K562 (cell line): ENCODE data around the gene BEND6. TPM values are rescaled to one million over a fixed set of nuclear protein-coding genes. Genes with fewer than 3 reads are reported as not detected.

ENCODE experiments used
- ATAC-seq: fragments of 200-7000 bp; cut with Tn5 transposase; 3 replicates; pipeline ENCODE4 v1.9.1; 2020; ENCODE audit warnings: moderate library complexity
- BruUV-seq: library from RNA; stranded (reverse); fragments of 400-500 nt; replicated peaks from 2 replicates; lab custom pipeline; 2021; lab: Mats Ljungman, UMichigan
- CTCF ChIA-PET: fragments of 300-600 bp; formaldehyde crosslinking; extraction: SDS; loops from one replicate; lab custom pipeline; 2021; ENCODE audit warnings: low intra/inter-chr PET ratio; lab: Yijun Ruan, JAX
- POLR2A ChIA-PET: fragments of 300-600, 350-650 bp; sonication (Branson Sonifier 250); formaldehyde crosslinking; extraction: SDS; loops from one replicate; lab custom pipeline; 2021; ENCODE audit warnings: antibody characterized with exemption, inconsistent platforms; lab: Yijun Ruan, JAX
- DNase-seq, 4 experiments: peaks; one replicate each; pipeline versions ENCODE4 v3.0.0 to v3.0.0-alpha.2; 2011 to 2018; ENCODE audit warnings: low spot score in 3 of 4, mixed read lengths in 3 of 4; ENCODE audit errors: extremely low read depth in 1 of 4
- FAIRE-seq: peaks from 2 replicates; lab custom pipeline; 2011; peaks lifted over from hg19 to GRCh38; lab: Jason Lieb, UNC
- H2AFZ ChIP-seq: 2 replicates; pipeline ENCODE4 v1.6.0; 2011; ENCODE audit warnings: low read depth, low read length, control low read depth, inconsistent platforms
- H3K27ac ChIP-seq: fragments of 200-600 bp; 3 replicates; pipeline ENCODE4 v1.8.0; 2011; ENCODE audit warnings: low read depth, mild to moderate bottlenecking, control low read depth, inconsistent platforms, low read length, moderate library complexity, mixed read lengths; ENCODE audit errors: extremely low read depth
- H3K27me3 ChIP-seq, 2 experiments: fragments of 300-600 bp in 1 of 2; 2 replicates in 1 of 2; 3 replicates in 1 of 2; pipeline versions ENCODE4 v1.6.0 to v1.8.0; 2011; ENCODE audit warnings: inconsistent platforms in 2 of 2, low read length in 2 of 2, mild to moderate bottlenecking in 1 of 2, mixed read lengths in 1 of 2, moderate library complexity in 1 of 2; ENCODE audit not compliant: control insufficient read depth in 2 of 2, insufficient read depth in 2 of 2
- H3K36me3 ChIP-seq: fragments of 300-600 bp; 3 replicates; pipeline ENCODE4 v1.8.0; 2011; ENCODE audit warnings: mild to moderate bottlenecking, low read length, inconsistent platforms; ENCODE audit not compliant: control insufficient read depth, insufficient read depth
- H3K4me1 ChIP-seq, 2 experiments: fragments of 200-600 bp in 1 of 2; replicated peaks in 1 of 2; 2 replicates in 1 of 2; 3 replicates in 1 of 2; pipeline versions ENCODE4 v1.5.1 to v1.8.0; 2011; ENCODE audit warnings: inconsistent platforms in 2 of 2, low read length in 2 of 2, mild to moderate bottlenecking in 1 of 2, mixed read lengths in 1 of 2, moderate library complexity in 1 of 2; ENCODE audit not compliant: control insufficient read depth in 2 of 2, insufficient read depth in 2 of 2
- H3K4me2 ChIP-seq: 2 replicates; pipeline ENCODE4 v1.6.1; 2011; ENCODE audit warnings: low read length, control low read depth, inconsistent platforms, mixed read lengths; ENCODE audit not compliant: insufficient read depth
- H3K4me3 ChIP-seq: fragments of 200-600 bp; sonication (generic), shearing (Covaris generic); 2 replicates; pipeline ENCODE4 v1.5.1; 2016; ENCODE audit warnings: control low read depth, inconsistent platforms
- H3K79me2 ChIP-seq: fragments of 200-600 bp; 3 replicates; pipeline ENCODE4 v1.8.0; 2011; ENCODE audit warnings: low read length, inconsistent platforms; ENCODE audit not compliant: control insufficient read depth, insufficient read depth
- H3K9ac ChIP-seq, 2 experiments: 2 replicates each; pipeline versions ENCODE4 v1.6.0 to v1.6.1; 2011; ENCODE audit warnings: low read depth in 2 of 2, low read length in 2 of 2, control low read depth in 1 of 2, inconsistent platforms in 1 of 2, mild to moderate bottlenecking in 1 of 2, mixed read lengths in 1 of 2; ENCODE audit not compliant: insufficient read depth in 1 of 2
- H3K9me1 ChIP-seq: one replicate; pipeline ENCODE4 v1.6.0; 2011; ENCODE audit warnings: inconsistent platforms, mild to moderate bottlenecking, low read length, moderate library complexity; ENCODE audit not compliant: control insufficient read depth, insufficient read depth
- H3K9me3 ChIP-seq: replicated peaks from 2 replicates; pipeline ENCODE4 v1.5.1; 2011; ENCODE audit warnings: low read depth, low read length, inconsistent platforms; ENCODE audit not compliant: control insufficient read depth, insufficient read depth
- H4K20me1 ChIP-seq: replicated peaks from 2 replicates; pipeline ENCODE4 v1.6.1; 2011; ENCODE audit warnings: low read length, inconsistent platforms, mixed read lengths; ENCODE audit not compliant: control insufficient read depth, insufficient read depth
- C11orf30 ChIP-seq: fragments of 450-650 bp; IDR thresholded peaks from 2 replicates; pipeline ENCODE4 v1.6.1; 2016; ENCODE audit warnings: low read depth, mild to moderate bottlenecking
- NFE2 ChIP-seq: IDR thresholded peaks from 2 replicates; pipeline ENCODE4 v1.6.1; 2014; ENCODE audit warnings: antibody characterized with exemption, low read depth
- RFX7 ChIP-seq: fragments of 250-450 bp; sonication (Bioruptor Pico); IDR thresholded peaks from 2 replicates; pipeline ENCODE4 v1.5.1; 2021; ENCODE audit warnings: mild to moderate bottlenecking
- SNIP1 ChIP-seq: fragments of 450-650 bp; IDR thresholded peaks from 2 replicates; pipeline ENCODE4 v1.7.1; 2017; ENCODE audit warnings: low read depth, mild to moderate bottlenecking
- ZC3H4 ChIP-seq: sonication (generic); formaldehyde crosslinking; IDR thresholded peaks from 2 replicates; pipeline ENCODE4 v1.9.0; 2021; ENCODE audit warnings: missing genetic modification reagents, borderline replicate concordance
- ZNF217 ChIP-seq: sonication (generic); formaldehyde crosslinking; IDR thresholded peaks from 2 replicates; pipeline ENCODE4 v1.8.0; 2022; ENCODE audit warnings: mild to moderate bottlenecking, missing genetic modification reagents
- ZNF3 ChIP-seq: fragments of 250-450 bp; sonication (Bioruptor Pico); IDR thresholded peaks from 2 replicates; pipeline ENCODE4 v1.5.0; 2021; ENCODE audit warnings: mild to moderate bottlenecking, moderate library complexity
- ZNF436 ChIP-seq: fragments of 250-450, 450-650 bp; sonication (Bioruptor Pico); formaldehyde crosslinking; IDR thresholded peaks from 2 replicates; pipeline ENCODE4 v1.7.0; 2020; ENCODE audit warnings: mild to moderate bottlenecking
- ZNF695 ChIP-seq: fragments of 450-650 bp; formaldehyde crosslinking; IDR thresholded peaks from 2 replicates; pipeline ENCODE4 v1.4.0; 2020; ENCODE audit warnings: mild to moderate bottlenecking, moderate library complexity
- WGBS: fragments of 100-300 bp; shearing (Covaris generic); methylation state at CpG from one replicate; pipeline ENCODE4 v1.1.6; 2016; ENCODE audit warnings: low coverage, mixed read lengths; ENCODE audit not compliant: insufficient coverage; ENCODE audit errors: missing lambda C conversion rate; 5-methylcytosine and 5-hydroxymethylcytosine counted together
- in situ Hi-C: fragments of 300-500 bp; cut with MboI; formaldehyde crosslinking; loops from 4 replicates; pipeline ENCODE4 v1.15.0; 2018; ENCODE audit warnings: inconsistent platforms, mixed read lengths
- intact Hi-C: fragments of 100-400 bp; cut with micrococcal nuclease; formaldehyde crosslinking; loops from 2 replicates; pipeline ENCODE4 v1.14.2; 2022
- polyA plus RNA-seq, 8 experiments: library from polyadenylated mRNA; depleted of rRNA in 4 of 8; stranded (reverse) in 5 of 8; unstranded in 3 of 8; fragments of >200 nt; fragmentation: Nextera tagmentation in 2 of 8; fragmentation: Illumina TruSeq in 1 of 8; extraction: Ambion mirVana in 2 of 8; extraction: Trizol in 1 of 8; gene quantifications; 2 replicates each; pipeline versions ENCODE4 v1.2.1 to v1.2.3, GENCODE V29; 2011 to 2014; ENCODE audit warnings: inconsistent platforms in 1 of 8, missing spikeins in 1 of 8
- total RNA-seq, 7 experiments: library from RNA; depleted of rRNA in 6 of 7; stranded (reverse); fragments of >200 nt in 6 of 7; fragmentation: Illumina TruSeq in 2 of 7; extraction: Trizol in 2 of 7; gene quantifications; 2 replicates each; pipeline versions ENCODE4 v1.2.1 to v1.2.3, GENCODE V29; 2011 to 2021; ENCODE audit warnings: low replicate concordance in 1 of 7
- TF ChIP-seq, protein P1 (sequence below), 2 experiments: fragments of 450-650 bp in 1 of 2; sonication (generic) in 1 of 2; formaldehyde crosslinking in 1 of 2; IDR thresholded peaks in 1 of 2; conservative IDR thresholded peaks in 1 of 2; 2 replicates each; pipeline versions ENCODE4 v1.6.1 to v1.8.1; 2016 to 2023; ENCODE audit warnings: mild to moderate bottlenecking in 2 of 2, moderate library complexity in 2 of 2, inconsistent platforms in 1 of 2, missing genetic modification reagents in 1 of 2
- TF ChIP-seq, protein P2 (sequence below): sonication (generic); formaldehyde crosslinking; IDR thresholded peaks from 2 replicates; pipeline ENCODE4 v1.8.0; 2022; ENCODE audit warnings: mild to moderate bottlenecking, missing genetic modification reagents
- TF ChIP-seq, protein P3 (sequence below): sonication (generic); formaldehyde crosslinking; IDR thresholded peaks from 2 replicates; pipeline ENCODE4 v1.8.0; 2023; ENCODE audit warnings: mild to moderate bottlenecking, missing genetic modification reagents

BEND6 gene
- total and polyA plus RNA-seq, 9 of the 15 experiments (the other 6 are each of a cell fraction or from before 2014, with no cell fraction given): 0.37 to 4.0 (median 1.1) TPM

DNA sequence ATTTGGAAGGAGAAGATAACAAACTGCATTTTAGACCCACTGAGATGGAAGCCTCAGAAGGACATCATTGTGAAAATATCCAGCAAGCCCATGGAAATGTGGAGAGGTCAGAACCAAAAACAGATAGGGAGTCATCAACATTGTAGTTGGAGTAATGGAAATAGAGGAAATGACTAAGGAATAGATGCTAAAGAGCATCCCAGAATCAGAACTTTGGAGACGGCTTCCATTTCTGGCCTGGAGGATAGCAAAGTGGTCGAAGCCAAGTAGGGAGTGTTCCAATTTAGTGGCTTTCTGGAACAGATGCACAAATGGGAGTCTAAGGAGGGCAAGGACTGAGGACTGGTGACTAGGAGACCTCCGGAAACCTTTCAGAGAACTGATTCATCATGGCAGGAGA lies 3.6 kb downstream of the BEND6 start:
- ATAC-seq (no peak), FAIRE-seq (no peak), DNase-seq (no peak)
- Histone ChIP-seq H3K36me3 (no peaks in the 10 kb centered on the region), H3K27ac (no peak overlapping the region), H3K4me3 (no peak overlapping the region), H3K9me3 (no peaks in the 10 kb centered on the region), H3K27me3 (no peaks in the 10 kb centered on the region), H3K9me1 (no peaks in the 10 kb centered on the region), H3K9ac (no peak overlapping the region), H3K79me2 (peaks cover 9% of the 10 kb centered on the region; the same call in 2 of the 3 replicates), H3K4me2 (no peak overlapping the region), H3K4me1 (peaks cover 8 to 13% of the 10 kb centered on the region in 2 experiments; a peak in 4 of 5 replicates)
- 58% methylated on average over 3 of the region's 3 CpGs for WGBS
- BruUV-seq: no TSS peak
- intact Hi-C loops: loop anchor here (5.0 kb wide), 1 partner anchor 129 kb away; no protein-coding TSS in a partner anchor
- no peak for TF ChIP-seq ZNF217 (CRISPR knock-in tag)
- no peak for TF ChIP-seq RFX7 (CRISPR knock-in tag)
- no peak for TF ChIP-seq ZNF3 (CRISPR knock-in tag)
- TF ChIP-seq ZNF436 (CRISPR knock-in tag): no peak
- TF ChIP-seq, protein P1, sequence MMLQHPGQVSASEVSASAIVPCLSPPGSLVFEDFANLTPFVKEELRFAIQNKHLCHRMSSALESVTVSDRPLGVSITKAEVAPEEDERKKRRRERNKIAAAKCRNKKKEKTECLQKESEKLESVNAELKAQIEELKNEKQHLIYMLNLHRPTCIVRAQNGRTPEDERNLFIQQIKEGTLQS (IDR thresholded peaks at IDR 0.05): no peak
- TF ChIP-seq, protein P1 (CRISPR knock-in tag; conservative IDR thresholded peaks at IDR 0.05): no peak
- TF ChIP-seq ZNF695 (CRISPR knock-in tag): no peak
- TF ChIP-seq, protein P2, sequence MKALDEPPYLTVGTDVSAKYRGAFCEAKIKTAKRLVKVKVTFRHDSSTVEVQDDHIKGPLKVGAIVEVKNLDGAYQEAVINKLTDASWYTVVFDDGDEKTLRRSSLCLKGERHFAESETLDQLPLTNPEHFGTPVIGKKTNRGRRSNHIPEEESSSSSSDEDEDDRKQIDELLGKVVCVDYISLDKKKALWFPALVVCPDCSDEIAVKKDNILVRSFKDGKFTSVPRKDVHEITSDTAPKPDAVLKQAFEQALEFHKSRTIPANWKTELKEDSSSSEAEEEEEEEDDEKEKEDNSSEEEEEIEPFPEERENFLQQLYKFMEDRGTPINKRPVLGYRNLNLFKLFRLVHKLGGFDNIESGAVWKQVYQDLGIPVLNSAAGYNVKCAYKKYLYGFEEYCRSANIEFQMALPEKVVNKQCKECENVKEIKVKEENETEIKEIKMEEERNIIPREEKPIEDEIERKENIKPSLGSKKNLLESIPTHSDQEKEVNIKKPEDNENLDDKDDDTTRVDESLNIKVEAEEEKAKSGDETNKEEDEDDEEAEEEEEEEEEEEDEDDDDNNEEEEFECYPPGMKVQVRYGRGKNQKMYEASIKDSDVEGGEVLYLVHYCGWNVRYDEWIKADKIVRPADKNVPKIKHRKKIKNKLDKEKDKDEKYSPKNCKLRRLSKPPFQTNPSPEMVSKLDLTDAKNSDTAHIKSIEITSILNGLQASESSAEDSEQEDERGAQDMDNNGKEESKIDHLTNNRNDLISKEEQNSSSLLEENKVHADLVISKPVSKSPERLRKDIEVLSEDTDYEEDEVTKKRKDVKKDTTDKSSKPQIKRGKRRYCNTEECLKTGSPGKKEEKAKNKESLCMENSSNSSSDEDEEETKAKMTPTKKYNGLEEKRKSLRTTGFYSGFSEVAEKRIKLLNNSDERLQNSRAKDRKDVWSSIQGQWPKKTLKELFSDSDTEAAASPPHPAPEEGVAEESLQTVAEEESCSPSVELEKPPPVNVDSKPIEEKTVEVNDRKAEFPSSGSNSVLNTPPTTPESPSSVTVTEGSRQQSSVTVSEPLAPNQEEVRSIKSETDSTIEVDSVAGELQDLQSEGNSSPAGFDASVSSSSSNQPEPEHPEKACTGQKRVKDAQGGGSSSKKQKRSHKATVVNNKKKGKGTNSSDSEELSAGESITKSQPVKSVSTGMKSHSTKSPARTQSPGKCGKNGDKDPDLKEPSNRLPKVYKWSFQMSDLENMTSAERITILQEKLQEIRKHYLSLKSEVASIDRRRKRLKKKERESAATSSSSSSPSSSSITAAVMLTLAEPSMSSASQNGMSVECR (CRISPR knock-in tag): no peak
- no peak for TF ChIP-seq ZC3H4 (CRISPR knock-in tag)
- TF ChIP-seq SNIP1: no peak
- TF ChIP-seq C11orf30: no peak
- no peak for TF ChIP-seq NFE2
- TF ChIP-seq, protein P3, sequence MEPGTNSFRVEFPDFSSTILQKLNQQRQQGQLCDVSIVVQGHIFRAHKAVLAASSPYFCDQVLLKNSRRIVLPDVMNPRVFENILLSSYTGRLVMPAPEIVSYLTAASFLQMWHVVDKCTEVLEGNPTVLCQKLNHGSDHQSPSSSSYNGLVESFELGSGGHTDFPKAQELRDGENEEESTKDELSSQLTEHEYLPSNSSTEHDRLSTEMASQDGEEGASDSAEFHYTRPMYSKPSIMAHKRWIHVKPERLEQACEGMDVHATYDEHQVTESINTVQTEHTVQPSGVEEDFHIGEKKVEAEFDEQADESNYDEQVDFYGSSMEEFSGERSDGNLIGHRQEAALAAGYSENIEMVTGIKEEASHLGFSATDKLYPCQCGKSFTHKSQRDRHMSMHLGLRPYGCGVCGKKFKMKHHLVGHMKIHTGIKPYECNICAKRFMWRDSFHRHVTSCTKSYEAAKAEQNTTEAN: no peak
- TF ChIP-seq, all 486 proteins: peak for 0
- in situ Hi-C loops: no loop called here
- ChIA-PET POLR2A (interaction anchor here (0.8 to 1.3 kb wide), 2 partner anchors 9 to 182 kb away, joined by 3 read pairs; no protein-coding TSS in a partner anchor), CTCF (no interaction called here)
- Histone ChIP-seq H4K20me1 (no peaks in the 10 kb centered on the region), H2AFZ (no peak overlapping the region)
